ENCODE data around the gene NT5C3A.
A peak's percentile ranks its signal among the peaks of the same experiment; 100 is the strongest.
"Not testable (repeated sequence)": the region's sequence is repeated elsewhere in the genome, so short reads cannot be mapped to it uniquely, and the experiment has no call there.

The NT5C3A gene

GRCh38 chr7:33041631-33042428 is 20.7 kb downstream of the NT5C3A start:
- DNase-seq (ENCODE audit: low read depth): no peak

DNA sequence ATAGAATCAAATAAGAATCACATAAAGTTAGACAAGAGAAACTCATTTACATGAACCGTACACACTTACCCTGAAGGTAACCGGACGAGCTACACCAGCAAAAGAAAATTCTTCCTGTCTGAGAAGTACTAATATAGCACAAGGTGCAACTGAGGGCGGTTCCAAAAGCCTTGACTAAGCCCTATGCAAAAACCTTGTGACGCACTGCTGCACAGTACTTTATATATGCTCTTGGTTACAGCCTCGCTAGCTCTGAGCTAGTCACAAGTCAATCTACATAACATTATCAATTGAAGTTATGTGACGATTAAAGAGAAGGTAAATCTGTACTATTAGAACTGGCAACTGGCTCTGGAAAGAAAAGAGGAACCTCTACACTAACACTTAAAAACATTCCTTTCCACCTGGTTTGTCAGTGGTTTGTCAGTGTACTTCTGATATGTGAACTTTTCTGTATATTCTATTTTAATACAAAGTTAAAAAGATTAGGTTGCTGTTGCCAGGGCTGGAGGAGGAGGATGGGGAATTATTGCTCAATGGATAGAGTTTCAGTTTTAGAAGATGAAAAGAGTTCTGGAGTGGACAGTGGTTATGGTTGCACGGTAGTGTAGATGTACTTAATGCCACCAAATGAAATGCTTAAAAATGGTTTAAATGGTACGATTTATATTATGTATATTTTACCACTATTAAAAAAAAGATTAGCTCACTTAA is 21.6 kb downstream of the NT5C3A start:
- DNase-seq (ENCODE audit: low read depth): peak; percentile 45

DNA sequence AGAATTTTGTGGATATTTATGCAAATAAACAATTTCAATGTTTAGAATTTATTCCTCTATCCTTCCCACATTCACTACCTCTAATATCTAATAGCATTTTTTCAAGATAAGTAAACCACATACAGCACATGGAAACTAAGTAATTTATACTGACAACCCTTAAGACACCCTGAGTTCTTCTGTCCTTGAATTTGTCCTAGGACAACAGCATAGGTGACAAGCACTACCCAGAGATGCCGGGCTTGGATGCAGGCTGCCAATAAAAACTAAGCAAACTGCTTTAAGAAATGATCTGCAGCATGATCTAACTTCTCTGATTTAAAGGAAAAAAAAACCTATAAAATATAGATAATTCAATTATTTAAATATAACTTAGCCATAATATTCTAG is 22.7 kb downstream of the NT5C3A start:
- no peak for DNase-seq (ENCODE audit: low read depth)

- peak; percentile 53 for DNase-seq (ENCODE audit: low read depth)
These were observed 23.2 kb downstream of the NT5C3A start for GRCh38 chr7:33039257-33039902.

- no peak for DNase-seq (ENCODE audit: low read depth)
These were observed 23.9 kb downstream of the NT5C3A start for GRCh38 chr7:33038639-33039038.

GRCh38 chr7:33035776-33036175 is 26.8 kb downstream of the NT5C3A start:
- peak; percentile 41 for DNase-seq (ENCODE audit: low read depth)

DNA sequence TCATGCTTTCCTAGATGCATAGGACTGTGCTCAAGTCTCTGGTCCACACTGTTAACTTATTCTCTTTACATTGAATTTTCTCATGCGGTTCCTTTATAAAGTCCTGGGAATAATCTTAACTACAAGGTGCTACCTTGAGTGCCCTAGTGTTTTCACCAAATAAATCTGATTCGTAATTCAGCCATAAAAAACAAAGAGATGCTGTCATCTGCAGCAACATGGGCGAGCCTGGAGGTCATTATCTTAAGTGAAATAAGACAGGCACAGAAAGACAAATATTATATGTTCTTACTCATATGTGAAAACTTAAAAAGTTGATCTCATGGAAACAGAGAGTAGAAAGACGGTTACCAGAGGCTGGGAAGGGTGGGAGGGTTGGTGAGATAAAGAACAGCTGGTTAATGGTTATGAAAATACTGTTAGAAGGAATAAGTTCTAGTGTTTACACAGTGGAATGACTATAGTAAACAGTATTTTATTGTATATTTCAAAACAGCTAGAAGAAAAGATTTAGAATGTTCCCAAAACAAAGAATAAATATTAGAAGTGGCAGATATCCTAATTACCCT is 38.3 kb downstream of the NT5C3A start:
- DNase-seq (ENCODE audit: low read depth): no peak

DNA sequence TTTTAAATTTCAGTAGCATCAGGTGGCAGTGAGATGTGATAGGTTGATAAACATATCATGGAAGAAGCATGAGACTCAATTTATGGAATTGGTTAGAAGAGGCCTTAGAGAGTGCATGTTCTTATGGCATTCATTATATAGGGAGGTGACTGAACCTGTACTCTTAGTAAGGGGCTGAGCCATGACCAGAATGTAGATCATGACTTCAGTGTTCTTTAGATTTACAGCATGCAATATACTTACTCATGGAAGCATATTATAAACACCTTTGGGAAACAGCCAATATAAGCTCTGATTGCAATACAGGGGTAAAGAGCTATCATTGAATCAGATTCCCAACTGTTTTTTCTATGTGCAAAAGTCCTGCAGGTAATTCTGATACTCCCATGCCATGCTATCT is 50.2 kb downstream of the NT5C3A start:
- no peak for DNase-seq (ENCODE audit: low read depth)

GRCh38 chr7:33009734-33010133 is 52.8 kb downstream of the NT5C3A start:
- no peak for DNase-seq (ENCODE audit: low read depth)

- DNase-seq (ENCODE audit: low read depth): not testable (repeated sequence)
These were observed 56.9 kb downstream of the NT5C3A start for GRCh38 chr7:33005690-33006089.

- DNase-seq (ENCODE audit: low read depth): not testable (repeated sequence)
These were observed 57.4 kb downstream of the NT5C3A start for GRCh38 chr7:33005193-33005592.

DNA sequence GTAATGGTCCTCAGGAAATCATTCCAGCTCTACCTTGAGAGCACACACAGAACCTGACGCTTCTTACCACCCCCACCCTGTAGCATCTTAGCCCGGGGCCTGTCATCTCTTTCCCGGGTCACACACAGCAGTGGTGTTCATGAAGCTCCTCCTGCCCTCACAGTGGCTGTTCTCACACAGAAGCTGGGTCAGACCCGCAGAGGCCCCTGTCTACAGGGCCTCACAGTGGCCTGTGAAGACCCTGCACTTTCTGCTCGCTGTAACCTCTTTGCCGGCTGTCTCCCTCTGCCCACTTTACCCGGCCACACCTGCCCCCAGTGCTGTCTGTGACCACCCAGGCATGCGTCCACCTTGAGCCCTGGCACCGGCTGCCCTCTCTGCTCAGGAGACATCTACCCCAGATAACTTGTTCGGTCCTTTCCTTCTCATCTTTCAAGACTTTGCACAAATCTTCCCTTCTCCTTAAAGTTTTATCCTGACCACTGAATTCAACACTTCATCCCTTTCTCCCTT is 58.4 kb downstream of the NT5C3A start:
- not testable (repeated sequence) for DNase-seq (ENCODE audit: low read depth)

DNA sequence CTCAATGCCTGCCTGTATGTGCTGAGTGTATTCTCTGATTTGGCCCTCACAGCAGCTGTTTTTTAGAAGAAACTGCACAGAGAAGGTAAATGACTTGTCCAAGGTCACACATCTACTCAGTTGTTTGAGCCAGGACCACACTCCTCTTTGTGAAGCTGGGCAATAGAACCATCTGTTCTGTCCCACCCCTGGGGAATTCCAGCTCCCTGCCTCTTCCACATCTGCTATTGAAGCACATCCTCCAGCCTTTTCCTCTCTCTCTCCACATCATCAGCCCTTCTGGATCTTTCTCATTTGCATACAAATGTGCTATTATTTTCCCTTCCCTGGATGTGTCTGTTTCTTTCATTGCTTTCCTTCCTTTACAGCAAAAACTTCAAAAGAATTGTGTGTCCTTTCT is 59.5 kb downstream of the NT5C3A start:
- not testable (repeated sequence) for DNase-seq (ENCODE audit: low read depth)

- not testable (repeated sequence) for DNase-seq (ENCODE audit: low read depth)
These were observed 63.2 kb downstream of the NT5C3A start for GRCh38 chr7:32999380-32999779.

DNA sequence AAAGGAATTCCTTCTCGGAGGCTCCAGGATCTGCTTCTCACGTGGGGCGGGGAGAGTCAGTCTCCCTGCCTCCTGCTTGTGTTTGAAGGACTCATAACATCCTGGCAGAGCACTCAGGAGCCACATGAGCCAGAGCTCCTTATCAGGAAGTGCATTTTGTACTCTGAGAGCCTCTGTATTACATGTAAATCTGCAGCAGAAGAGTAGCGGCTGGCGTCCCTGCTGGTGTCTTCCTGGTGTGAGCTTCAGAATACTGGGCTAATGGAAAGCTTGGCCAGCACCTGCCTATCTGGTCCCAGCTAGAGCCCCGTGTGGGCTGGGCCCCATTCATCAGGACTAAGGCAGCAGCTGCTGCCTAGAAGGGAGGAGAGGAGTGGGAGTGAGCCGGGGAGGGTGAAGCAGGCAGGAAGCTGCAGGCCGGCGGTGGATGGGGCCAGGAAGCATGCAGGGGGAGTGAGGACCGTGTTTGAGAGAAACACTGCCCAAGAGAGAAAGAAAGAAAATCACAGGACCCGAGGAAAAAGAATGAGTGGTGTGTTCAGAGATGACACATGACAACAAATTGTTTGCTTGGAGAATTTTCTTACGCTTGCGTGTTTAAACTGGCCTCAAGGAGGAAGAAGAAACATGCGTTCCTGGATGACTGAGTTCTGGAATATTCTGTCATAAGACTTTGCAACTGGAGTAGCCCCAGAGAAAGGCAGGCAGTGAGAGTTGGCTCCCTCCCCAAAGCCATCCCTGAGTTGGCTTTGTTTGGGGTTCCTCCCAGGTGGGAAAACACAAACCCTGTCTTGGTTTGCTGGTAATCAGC is 64.0 kb downstream of the NT5C3A start:
- peak; percentile 84 for DNase-seq (ENCODE audit: low read depth)

GRCh38 chr7:32997956-32998355 is 64.6 kb downstream of the NT5C3A start:
- DNase-seq (ENCODE audit: low read depth): not testable (repeated sequence)

DNA sequence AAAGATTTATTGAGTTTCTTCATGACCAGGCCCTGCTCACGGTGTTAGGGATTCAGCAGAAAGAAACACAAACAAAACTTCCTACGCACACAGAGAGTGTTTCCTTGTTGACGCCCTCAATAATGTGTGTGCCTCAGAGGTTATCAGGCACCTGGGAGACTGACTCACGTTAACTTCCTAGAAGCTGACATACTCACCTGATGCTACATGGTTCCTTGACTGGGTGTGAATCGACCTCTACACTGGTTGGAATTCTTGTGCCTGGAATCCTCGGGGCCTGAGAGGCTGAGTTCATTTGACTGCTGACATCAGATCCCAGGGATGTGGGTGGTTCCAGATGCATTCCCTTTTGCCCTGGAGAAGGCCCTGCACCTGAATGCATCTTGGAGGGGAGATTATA is 69.8 kb downstream of the NT5C3A start:
- not testable (repeated sequence) for DNase-seq (ENCODE audit: low read depth)

- not testable (repeated sequence) for DNase-seq (ENCODE audit: low read depth)
These were observed 70.4 kb downstream of the NT5C3A start for GRCh38 chr7:32991975-32992700.

DNA sequence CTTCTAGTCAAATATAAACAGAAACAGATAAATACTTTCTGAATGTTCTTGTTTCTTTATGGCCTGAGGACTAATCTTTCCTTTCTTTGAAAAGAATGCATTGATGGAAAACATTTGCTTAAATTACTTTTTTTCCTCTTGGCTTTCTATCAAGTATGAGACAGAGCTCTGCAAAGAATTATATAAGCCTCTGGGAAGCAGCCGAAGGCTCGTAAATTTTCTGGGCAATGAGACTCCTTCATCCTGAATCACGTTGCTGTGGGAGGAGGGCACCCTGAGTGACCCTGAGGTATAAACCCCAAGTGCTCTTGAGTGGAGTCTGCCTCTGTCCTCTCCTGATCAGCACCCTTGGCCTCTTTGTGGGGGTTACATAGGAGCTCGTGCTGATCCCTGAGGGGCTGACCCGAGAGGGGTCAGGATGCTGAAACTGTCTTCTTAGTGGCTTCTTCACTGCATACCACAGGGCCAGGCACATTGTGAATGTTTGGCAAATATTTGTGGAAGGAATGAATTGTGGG is 71.4 kb downstream of the NT5C3A start:
- peak; percentile 37 for DNase-seq (ENCODE audit: low read depth)

DNA sequence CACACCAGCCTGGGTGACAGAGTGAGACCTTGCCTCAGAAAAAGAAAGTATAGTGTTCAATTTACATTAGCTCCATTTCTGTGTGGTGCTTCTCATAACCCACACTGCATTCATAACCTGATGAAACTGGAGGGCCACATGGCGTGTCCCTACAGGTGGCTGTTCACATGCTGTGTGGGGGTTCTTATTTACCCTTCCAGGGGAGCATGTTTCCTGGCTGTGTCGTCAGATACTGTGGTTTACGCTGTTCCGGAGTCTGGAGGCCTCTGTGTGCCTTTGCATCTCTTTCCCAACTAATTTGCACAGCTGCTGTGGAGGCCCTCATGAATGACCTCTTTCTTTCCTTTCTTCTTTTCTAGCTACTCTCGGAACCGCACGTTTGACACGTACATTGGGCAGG is 74.4 kb downstream of the NT5C3A start:
- DNase-seq (ENCODE audit: low read depth): not testable (repeated sequence)

Data from ELR (cell line).